ENCODE data around the gene FGF12.

Gene FGF12

GRCh38 chr3:192317564-192317963 is 409.8 kb downstream of the FGF12 start:
- DNase-seq, result no peak

- DNase-seq, result no peak
Observed at GRCh38 chr3:192313605-192314004, 413.7 kb downstream of the FGF12 start.

GRCh38 chr3:192307631-192308030 is 419.7 kb downstream of the FGF12 start:
- DNase-seq, result no peak

- no peak for DNase-seq
Observed at GRCh38 chr3:192303235-192303634, 424.1 kb downstream of the FGF12 start.

GRCh38 chr3:192302721-192303120 is 424.6 kb downstream of the FGF12 start:
- DNase-seq, result no peak

GRCh38 chr3:192299921-192300320 is 427.4 kb downstream of the FGF12 start:
- no peak for DNase-seq

- DNase-seq, result no peak
Observed at GRCh38 chr3:192296845-192297244, 430.5 kb downstream of the FGF12 start.

- DNase-seq, result no peak
Observed at GRCh38 chr3:192284443-192285072, 442.8 kb downstream of the FGF12 start.

GRCh38 chr3:192281207-192281880 is 446.0 kb downstream of the FGF12 start:
- DNase-seq, result no peak

- no peak for DNase-seq
Observed at GRCh38 chr3:192279664-192280063, 447.7 kb downstream of the FGF12 start.

GRCh38 chr3:192277477-192277876 is 449.9 kb downstream of the FGF12 start:
- no peak for DNase-seq

- DNase-seq, result no peak
Observed at GRCh38 chr3:192275741-192276355, 451.5 kb downstream of the FGF12 start.

GRCh38 chr3:192273697-192274010 is 453.7 kb downstream of the FGF12 start:
- no peak for DNase-seq

GRCh38 chr3:192273001-192273696 is 454.2 kb downstream of the FGF12 start:
- DNase-seq, result no peak

- DNase-seq, result no peak
Observed at GRCh38 chr3:192262001-192262400, 465.3 kb downstream of the FGF12 start.

GRCh38 chr3:192261135-192261534 is 466.2 kb downstream of the FGF12 start:
- no peak for DNase-seq

- DNase-seq, result no peak
Observed at GRCh38 chr3:192260116-192261010, 467.0 kb downstream of the FGF12 start.

- no peak for DNase-seq
Observed at GRCh38 chr3:192259661-192260060, 467.7 kb downstream of the FGF12 start.

- no peak for DNase-seq
Observed at GRCh38 chr3:192258721-192259120, 468.6 kb downstream of the FGF12 start.

GRCh38 chr3:192255839-192256238 is 471.5 kb downstream of the FGF12 start:
- DNase-seq, result no peak

GRCh38 chr3:192253138-192253887 is 474.0 kb downstream of the FGF12 start:
- DNase-seq, result no peak

GRCh38 chr3:192249516-192249915 is 477.8 kb downstream of the FGF12 start:
- DNase-seq, result no peak
